Cardiac ventricle fibroblast (primary cell): Measurements from ENCODE around the gene UBFD1. TPM values are rescaled to one million over a fixed set of nuclear protein-coding genes. Genes with fewer than 3 reads are reported as not detected.

Experiments used
- total RNA-seq: library from RNA; depleted of rRNA; stranded (reverse); fragments of >200 nt; gene quantifications from 2 replicates; pipeline ENCODE4 v1.2.3, GENCODE V29; 2015

The UBFD1 gene, protein sequence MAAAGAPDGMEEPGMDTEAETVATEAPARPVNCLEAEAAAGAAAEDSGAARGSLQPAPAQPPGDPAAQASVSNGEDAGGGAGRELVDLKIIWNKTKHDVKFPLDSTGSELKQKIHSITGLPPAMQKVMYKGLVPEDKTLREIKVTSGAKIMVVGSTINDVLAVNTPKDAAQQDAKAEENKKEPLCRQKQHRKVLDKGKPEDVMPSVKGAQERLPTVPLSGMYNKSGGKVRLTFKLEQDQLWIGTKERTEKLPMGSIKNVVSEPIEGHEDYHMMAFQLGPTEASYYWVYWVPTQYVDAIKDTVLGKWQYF
- 120 and 176 TPM in 2 replicates for total RNA-seq

DNA sequence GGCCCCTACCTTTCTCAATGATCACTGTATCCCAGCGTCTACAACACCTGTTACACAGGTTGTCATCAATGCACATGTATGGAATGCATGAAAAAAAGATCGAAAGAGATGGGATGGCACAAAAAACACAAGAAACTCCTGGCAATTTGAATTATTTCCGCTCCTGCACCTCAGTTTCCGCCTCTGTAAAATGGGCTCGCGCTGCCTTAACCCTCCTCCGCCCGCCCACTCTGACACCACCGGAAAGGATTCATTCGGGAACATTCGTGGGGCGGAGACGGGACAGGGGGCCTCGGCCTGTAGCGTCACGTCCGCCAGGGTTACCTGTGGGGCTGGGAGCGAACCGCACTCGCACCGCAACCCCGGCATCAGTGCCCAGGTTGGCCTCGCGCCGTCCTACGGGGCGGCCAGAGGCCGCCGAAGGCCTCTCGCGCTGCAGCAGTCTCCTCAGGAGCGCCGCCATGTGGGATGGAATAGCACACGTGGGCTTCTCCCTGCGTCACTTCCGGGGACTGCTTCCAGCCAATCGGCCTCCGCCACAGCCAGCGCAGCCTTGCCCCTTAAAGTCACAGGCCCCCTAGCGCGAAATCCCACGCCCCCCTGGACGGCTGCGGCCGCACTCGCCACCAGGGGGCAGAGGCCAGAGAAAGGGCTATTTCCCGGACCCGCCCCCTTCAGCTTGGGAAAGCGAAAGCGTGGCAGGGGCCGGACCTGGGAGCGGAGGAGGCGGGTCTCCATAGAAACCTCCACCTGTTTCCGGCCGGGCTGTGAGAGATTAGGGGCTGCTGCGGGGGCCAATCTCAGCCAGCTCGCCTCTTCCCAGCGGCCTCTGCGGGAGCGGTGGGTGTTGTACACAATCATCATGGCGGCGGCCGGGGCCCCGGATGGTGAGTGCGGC is at the start of gene UBFD1, which contains the start of gene EARS2:
Gene UBFD1, plus strand, starts transcription at position 847 of the 898 bp plus-strand sequence. Its CDS starts 16 bp downstream, at position 863.
Gene EARS2, minus strand, starts transcription at position 470 of the 898 bp plus-strand sequence. Its CDS starts 7 bp downstream, at position 463.

DNA sequence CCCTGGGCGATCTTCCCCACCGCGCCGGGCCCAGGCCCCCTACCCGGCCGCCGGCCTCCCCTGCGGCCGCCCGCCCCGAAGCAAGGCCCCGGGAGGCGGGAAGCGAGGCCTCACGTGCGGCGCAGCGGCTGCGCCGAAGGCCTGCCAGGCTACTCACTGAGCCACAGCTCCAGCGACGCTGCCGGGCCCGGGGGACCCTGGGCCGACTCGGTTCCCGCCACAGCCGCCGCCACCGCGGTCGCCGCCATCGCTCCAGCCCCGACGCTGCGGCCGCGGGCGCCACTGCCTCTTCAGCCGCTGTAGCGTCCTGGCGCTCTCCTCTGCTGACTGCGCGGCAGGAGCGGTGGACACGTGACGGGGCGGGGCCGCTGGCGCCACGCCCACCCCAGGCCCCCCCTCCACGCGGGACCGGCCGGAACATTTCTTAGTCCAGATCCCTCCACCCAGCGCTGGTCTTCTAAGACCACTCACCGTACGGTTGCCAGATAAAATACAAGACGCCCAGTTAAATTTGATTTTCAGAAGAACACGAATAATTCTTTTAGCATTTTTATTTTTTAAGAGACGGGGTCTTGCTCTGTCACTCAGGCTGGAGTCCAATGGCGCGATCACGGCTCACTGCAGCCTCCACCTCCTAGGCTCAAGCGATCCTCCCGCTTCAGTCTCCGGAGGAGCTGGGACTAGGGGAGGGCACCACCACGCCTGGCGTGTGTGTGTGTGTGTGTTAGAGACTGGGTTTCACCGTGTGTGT is 47.2 kb upstream of the UBFD1 start, which contains the start of gene GGA2:
Gene GGA2, minus strand, starts transcription at position 331 of the 751 bp plus-strand sequence. Its CDS starts 83 bp downstream, at position 248.

DNA sequence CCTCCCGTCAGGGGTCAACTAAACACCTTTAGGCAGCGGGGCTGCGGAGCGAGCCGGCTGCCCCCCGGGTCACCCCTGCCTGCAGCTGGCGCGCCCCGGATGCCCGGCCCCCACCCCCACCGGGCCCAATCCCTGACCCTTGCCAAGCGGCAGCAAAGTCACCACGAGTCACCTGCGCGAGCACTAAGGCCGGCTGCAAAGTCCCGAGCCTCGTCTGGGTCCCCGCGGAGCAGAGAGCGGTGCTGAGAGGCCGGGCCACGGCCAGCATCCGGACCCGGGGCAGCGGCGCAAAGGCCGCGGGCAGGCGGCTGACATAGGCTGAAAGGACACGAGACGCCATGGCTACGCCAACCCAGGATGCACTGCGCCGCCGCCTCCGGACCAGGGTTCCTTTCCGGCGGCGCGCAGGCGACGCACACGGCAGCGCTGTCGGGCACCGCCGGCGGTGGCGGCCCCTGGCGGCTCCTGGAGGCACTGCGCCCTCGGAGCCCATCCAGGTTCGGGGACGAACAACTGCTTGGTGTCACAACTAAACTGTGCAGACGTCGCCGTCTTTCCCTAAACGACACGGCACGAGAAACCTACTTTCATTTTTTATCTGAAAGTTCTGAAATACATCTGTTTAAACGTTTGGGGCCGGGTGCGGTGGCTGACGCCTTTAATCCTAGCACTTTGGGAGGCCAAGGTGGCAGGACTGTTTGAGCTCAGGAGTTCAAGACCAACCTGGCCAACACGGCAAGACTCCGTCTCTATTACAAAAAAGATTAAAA is 38.6 kb downstream of the UBFD1 start, which contains the start of gene NDUFAB1:
Gene NDUFAB1, minus strand, starts transcription at position 366 of the 770 bp plus-strand sequence. Its CDS starts 26 bp downstream, at position 340.

Other genes starting within 250 kb of the UBFD1 start
- gene COG7, start 104.5 kb upstream of the UBFD1 start, total RNA-seq = 9.6 and 12.2 TPM in 2 replicates
- gene GGA2, start 47.2 kb upstream of the UBFD1 start, total RNA-seq = 19.1 and 21.3 TPM in 2 replicates
- gene EARS2, start 377 bp upstream of the UBFD1 start, total RNA-seq = 23.7 and 62.8 TPM in 2 replicates
- gene NDUFAB1, start 38.6 kb downstream of the UBFD1 start, total RNA-seq = 25.5 and 50.5 TPM in 2 replicates
- 6.9 and 12.9 TPM in 2 replicates for gene PALB2, start 83.6 kb downstream of the UBFD1 start, total RNA-seq
- 35.2 and 37.8 TPM in 2 replicates for gene DCTN5, start 83.7 kb downstream of the UBFD1 start, total RNA-seq
- 4.1 and 4.4 TPM in 2 replicates for gene PLK1, start 121.2 kb downstream of the UBFD1 start, total RNA-seq
- 0.20 TPM in 1 of 2 replicates, not detected in the other for gene ERN2, start 155.5 kb downstream of the UBFD1 start, total RNA-seq
- gene CHP2, start 197.3 kb downstream of the UBFD1 start, total RNA-seq = not detected in 2 replicates